Hepatocyte (in vitro differentiated cells): ENCODE data around the gene OR14C36.
"Not testable (repeated sequence)": the region's sequence is repeated elsewhere in the genome, so short reads cannot be mapped to it uniquely, and the experiment has no call there.

ENCODE experiments used
- CTCF ChIP-seq: fragments of 200-600 bp; sonication (generic); IDR thresholded peaks from 2 replicates; pipeline ENCODE4 v1.5.1; 2016; ENCODE audit warnings: antibody characterized with exemption, mild to moderate bottlenecking; ENCODE audit not compliant: poor library complexity
- EZH2 ChIP-seq: fragments of 200-600 bp; sonication (generic); IDR thresholded peaks from 2 replicates; pipeline ENCODE4 v1.6.1; 2016; ENCODE audit warnings: antibody characterized with exemption, mild to moderate bottlenecking, borderline replicate concordance

- not testable (repeated sequence) for TF ChIP-seq EZH2, CTCF
Measured at GRCh38 chr1:248306740-248307139, 41.8 kb upstream of the OR14C36 start.
